Kidney epithelial cell (primary cell): ENCODE results near the gene PET100. TPM values are rescaled to one million over a fixed set of nuclear protein-coding genes. Genes with fewer than 3 reads are reported as not detected.

Source experiments
- DNase-seq: peaks from one replicate; pipeline ENCODE4 v3.0.0-alpha.2; 2010; ENCODE audit warnings: low read depth
- H3K27me3 ChIP-seq: 2 replicates; pipeline ENCODE4 v1.6.0; 2011; ENCODE audit warnings: low read length; ENCODE audit not compliant: control insufficient read depth, insufficient read depth
- H3K36me3 ChIP-seq: 2 replicates; pipeline ENCODE4 v1.5.1; 2011; ENCODE audit warnings: low read length; ENCODE audit not compliant: control insufficient read depth, insufficient read depth
- H3K4me3 ChIP-seq: 2 replicates; pipeline ENCODE4 v1.5.1; 2011; ENCODE audit warnings: low read depth, mild to moderate bottlenecking, control low read depth, low read length
- total RNA-seq: library from RNA; depleted of rRNA; stranded (reverse); fragments of >200 nt; gene quantifications from 2 replicates; pipeline ENCODE4 v1.2.3, GENCODE V29; 2015
- TF ChIP-seq, protein P1 (sequence below): IDR thresholded peaks from 2 replicates; pipeline ENCODE4 v1.5.1; 2011; ENCODE audit warnings: mild to moderate bottlenecking, moderate library complexity, low read length, control low read depth, inconsistent platforms; ENCODE audit not compliant: insufficient read depth, poor library complexity, severe bottlenecking

PET100 gene
- total RNA-seq, 1 donor from 2014 or later = 30.2 TPM

DNA sequence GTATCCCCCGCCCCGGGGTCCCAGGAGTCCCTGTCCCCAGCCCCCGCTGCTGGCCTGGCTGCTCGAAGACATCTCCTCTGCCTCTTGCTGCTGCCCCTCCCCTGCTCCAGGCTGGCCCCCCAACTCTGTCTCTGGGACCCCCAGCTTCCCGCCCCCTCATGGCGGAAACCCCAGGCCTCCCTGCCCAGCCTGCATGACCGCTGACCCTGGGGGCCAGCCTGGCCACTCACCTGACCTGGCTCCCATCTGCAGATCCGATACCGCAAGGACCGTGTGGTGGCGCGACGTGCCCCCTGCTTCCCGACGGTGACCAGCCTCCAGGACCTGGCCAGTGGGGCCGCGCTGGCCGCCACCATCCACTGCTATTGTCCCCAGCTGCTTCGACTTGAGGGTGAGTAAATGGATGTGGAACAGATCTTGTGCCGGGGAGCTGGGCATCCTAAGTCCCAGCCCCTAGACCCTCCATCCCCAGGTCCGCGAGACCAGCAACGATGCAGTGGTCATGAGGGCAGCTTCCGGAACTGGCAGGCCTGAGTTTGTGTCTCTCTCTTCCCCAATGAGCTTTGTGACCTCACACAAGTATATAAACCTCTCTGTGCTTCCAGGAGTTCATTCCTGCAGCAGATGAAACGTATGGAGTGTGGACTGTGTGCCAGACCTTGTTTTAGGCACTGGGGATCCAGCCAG is 21.6 kb upstream of the PET100 start:
- no peak for DNase-seq
- Histone ChIP-seq H3K36me3 (no peaks in the 10 kb centered on the region), H3K4me3 (no peak overlapping the region), H3K27me3 (no peaks in the 10 kb centered on the region)
- TF ChIP-seq, protein P1, sequence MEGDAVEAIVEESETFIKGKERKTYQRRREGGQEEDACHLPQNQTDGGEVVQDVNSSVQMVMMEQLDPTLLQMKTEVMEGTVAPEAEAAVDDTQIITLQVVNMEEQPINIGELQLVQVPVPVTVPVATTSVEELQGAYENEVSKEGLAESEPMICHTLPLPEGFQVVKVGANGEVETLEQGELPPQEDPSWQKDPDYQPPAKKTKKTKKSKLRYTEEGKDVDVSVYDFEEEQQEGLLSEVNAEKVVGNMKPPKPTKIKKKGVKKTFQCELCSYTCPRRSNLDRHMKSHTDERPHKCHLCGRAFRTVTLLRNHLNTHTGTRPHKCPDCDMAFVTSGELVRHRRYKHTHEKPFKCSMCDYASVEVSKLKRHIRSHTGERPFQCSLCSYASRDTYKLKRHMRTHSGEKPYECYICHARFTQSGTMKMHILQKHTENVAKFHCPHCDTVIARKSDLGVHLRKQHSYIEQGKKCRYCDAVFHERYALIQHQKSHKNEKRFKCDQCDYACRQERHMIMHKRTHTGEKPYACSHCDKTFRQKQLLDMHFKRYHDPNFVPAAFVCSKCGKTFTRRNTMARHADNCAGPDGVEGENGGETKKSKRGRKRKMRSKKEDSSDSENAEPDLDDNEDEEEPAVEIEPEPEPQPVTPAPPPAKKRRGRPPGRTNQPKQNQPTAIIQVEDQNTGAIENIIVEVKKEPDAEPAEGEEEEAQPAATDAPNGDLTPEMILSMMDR = no peak

DNA sequence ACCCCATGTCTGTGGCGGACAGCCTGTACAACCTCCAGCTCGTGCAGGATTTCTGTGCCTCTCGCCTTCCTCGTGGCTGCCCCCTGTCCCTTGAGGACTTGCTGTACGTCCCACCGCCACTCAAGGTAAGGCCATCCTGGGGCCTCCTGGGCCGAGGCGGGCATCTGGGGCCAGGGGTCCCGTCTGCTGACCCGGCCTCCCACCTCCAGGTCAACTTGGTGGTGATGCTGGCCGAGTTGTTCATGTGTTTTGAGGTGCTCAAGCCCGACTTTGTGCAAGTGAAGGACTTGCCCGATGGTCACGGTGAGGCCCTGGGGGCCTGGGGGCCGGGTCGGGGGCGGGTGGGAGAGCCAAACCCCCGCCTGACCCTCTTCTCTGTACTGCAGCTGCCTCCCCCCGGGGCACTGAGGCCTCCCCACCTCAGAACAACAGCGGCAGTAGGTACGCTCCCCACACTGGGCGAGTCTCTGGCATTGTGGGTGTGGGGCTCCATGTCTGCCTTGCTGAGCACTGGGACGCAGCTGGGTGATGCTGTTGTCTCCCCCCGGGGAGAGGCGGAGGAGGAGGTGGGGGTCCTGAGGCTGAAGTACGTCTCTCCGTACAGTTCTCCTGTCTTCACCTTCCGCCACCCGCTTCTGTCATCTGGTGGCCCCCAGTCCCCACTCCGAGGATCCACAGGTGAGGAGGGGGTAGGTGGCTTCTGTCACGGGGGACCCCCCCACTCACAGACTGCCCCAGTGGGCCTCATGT is 18.9 kb upstream of the PET100 start:
- H3K27me3 ChIP-seq = no peaks in the 10 kb centered on the region
- TF ChIP-seq, protein P1 = no peak
- no peaks in the 10 kb centered on the region for H3K36me3 ChIP-seq
- no peak overlapping the region for H3K4me3 ChIP-seq
- no peak for DNase-seq

DNA sequence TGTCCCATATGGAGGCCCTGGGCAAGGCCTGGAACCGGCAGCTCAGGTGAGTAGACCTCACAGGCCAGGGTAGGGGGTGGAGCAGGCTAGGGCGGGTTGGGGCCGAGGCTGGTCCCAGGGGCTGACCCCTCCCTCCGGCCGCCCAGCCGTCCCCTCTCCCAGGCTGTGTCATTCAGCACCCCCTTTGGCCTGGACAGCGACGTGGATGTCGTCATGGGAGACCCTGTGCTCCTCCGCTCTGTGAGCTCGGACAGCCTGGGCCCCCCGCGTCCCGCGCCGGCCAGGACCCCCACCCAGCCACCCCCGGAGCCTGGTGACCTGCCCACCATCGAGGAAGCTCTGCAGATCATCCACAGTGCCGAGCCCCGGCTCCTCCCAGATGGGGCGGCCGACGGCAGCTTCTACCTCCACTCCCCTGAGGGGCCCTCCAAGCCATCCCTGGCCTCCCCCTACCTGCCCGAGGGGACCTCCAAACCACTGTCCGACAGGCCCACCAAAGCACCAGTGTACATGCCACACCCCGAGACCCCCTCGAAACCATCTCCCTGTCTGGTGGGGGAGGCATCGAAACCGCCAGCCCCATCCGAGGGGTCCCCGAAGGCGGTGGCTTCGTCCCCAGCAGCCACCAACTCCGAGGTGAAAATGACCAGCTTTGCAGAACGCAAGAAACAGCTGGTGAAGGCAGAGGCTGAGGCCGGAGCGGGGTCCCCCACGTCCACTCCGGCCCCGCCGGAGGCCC is 17.9 kb upstream of the PET100 start:
- DNase-seq = no peak
- Histone ChIP-seq H3K27me3 (no peaks in the 10 kb centered on the region), H3K36me3 (no peaks in the 10 kb centered on the region), H3K4me3 (no peak overlapping the region)
- TF ChIP-seq, protein P1 = no peak

DNA sequence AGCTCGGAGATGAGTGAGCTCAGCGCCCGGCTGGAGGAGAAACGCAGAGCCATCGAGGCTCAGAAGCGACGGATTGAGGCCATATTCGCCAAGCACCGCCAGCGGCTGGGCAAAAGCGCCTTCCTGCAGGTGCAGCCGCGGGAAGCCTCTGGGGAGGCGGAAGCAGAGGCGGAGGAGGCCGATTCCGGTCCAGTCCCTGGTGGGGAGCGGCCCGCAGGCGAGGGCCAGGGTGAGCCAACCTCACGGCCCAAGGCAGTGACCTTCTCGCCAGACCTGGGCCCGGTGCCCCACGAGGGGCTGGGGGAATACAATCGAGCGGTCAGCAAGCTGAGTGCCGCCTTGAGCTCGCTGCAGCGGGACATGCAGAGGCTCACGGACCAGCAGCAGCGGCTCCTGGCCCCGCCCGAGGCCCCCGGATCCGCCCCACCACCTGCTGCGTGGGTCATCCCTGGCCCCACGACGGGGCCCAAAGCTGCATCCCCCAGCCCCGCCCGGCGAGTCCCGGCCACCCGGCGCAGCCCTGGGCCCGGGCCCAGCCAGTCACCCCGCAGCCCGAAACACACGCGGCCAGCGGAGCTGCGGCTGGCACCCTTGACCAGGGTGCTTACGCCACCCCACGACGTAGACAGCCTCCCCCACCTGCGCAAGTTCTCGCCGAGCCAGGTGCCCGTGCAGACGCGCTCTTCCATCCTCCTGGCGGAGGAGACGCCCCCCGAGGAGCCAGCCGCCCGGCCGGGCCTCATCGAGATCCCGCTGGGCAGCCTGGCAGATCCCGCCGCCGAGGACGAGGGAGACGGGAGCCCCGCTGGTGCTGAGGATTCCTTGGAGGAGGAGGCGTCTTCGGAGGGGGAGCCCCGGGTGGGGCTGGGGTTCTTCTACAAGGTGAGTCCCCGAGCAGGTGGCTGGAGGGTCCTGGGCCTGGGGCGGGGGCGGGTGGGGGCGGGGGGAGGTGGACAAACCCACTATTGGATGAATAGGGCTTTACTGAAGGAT is 17.0 kb upstream of the PET100 start:
- no peaks in the 10 kb centered on the region for H3K27me3 ChIP-seq
- no peak overlapping the region for H3K4me3 ChIP-seq
- TF ChIP-seq, protein P1 = no peak
- no peak for DNase-seq
- no peaks in the 10 kb centered on the region for H3K36me3 ChIP-seq
